ENCODE data around the gene FAM180B. TPM values are rescaled to one million over a fixed set of nuclear protein-coding genes. Genes with fewer than 3 reads are reported as not detected.

The FAM180B gene
- total and polyA plus RNA-seq, 8 donors = 0.13 to 0.35 (median 0.25) TPM; not detected in 2

DNA sequence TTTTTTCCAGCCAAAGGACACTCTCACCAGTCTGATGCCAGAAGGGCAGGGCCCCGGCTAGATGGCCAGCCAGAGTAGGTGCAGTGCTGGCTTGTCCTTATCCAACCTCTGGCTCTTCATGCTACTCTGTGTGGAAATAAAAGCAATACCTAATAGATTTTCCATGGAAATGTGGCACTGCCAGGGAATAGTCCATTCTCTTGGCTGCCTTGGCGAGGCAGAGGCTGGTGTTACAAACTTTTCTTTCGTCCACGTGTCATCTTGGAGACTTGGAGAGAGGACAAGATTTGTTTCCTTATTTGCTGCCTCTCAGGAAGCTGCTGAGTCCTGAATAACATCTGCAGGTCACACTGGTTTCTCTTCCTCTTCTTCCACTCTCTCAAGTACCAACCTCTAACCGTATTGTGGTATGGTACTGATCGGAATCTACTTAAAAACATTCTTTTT is 24.9 kb downstream of the FAM180B start:
- Histone ChIP-seq H3K9me3 (no peaks in the 10 kb centered on the region), H3K27ac (no peak overlapping the region), H3K27me3 (no peaks in the 10 kb centered on the region), H3K36me3 (peaks cover 0 to 5% of the 10 kb centered on the region in 2 donors), H3K4me3 (no peak overlapping the region), H3K4me1 (no peaks in the 10 kb centered on the region)
- ATAC-seq (peak; percentile 51), DNase-seq (no peak)
- TF ChIP-seq, protein P1, sequence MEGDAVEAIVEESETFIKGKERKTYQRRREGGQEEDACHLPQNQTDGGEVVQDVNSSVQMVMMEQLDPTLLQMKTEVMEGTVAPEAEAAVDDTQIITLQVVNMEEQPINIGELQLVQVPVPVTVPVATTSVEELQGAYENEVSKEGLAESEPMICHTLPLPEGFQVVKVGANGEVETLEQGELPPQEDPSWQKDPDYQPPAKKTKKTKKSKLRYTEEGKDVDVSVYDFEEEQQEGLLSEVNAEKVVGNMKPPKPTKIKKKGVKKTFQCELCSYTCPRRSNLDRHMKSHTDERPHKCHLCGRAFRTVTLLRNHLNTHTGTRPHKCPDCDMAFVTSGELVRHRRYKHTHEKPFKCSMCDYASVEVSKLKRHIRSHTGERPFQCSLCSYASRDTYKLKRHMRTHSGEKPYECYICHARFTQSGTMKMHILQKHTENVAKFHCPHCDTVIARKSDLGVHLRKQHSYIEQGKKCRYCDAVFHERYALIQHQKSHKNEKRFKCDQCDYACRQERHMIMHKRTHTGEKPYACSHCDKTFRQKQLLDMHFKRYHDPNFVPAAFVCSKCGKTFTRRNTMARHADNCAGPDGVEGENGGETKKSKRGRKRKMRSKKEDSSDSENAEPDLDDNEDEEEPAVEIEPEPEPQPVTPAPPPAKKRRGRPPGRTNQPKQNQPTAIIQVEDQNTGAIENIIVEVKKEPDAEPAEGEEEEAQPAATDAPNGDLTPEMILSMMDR (IDR thresholded peaks at IDR 0.05) = no peak
- intact Hi-C loops (cut with DNase I) = no loop called here

DNA sequence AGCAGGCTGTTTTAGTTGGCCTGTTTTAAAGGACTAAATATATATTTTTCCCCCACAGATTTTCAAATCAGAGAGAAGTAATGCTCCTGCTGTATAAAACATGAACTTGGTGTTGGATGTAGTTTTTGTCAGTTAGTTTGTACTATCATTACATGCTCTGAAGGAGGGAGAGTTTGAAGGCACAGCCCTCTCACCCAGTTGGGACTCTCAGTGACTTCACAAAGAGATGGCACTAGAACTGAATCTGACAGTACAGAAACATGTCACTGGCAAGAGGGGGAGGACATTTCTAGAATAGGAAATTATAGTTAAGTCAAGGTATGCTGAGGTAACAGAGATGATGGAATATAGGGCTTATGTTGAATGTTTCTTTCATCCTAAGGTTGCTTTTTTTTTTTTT is 28.8 kb downstream of the FAM180B start:
- intact Hi-C loops (cut with DNase I) = no loop called here
- Histone ChIP-seq H3K27me3 (no peaks in the 10 kb centered on the region), H3K27ac (no peak overlapping the region), H3K9me3 (no peaks in the 10 kb centered on the region), H3K36me3 (peaks cover 0 to 43% of the 10 kb centered on the region in 2 donors), H3K4me3 (no peak overlapping the region), H3K4me1 (peaks cover 0 to 6% of the 10 kb centered on the region in 2 donors)
- ATAC-seq (no peak), DNase-seq (no peak)
- TF ChIP-seq, protein P1 (IDR thresholded peaks at IDR 0.05) = no peak

DNA sequence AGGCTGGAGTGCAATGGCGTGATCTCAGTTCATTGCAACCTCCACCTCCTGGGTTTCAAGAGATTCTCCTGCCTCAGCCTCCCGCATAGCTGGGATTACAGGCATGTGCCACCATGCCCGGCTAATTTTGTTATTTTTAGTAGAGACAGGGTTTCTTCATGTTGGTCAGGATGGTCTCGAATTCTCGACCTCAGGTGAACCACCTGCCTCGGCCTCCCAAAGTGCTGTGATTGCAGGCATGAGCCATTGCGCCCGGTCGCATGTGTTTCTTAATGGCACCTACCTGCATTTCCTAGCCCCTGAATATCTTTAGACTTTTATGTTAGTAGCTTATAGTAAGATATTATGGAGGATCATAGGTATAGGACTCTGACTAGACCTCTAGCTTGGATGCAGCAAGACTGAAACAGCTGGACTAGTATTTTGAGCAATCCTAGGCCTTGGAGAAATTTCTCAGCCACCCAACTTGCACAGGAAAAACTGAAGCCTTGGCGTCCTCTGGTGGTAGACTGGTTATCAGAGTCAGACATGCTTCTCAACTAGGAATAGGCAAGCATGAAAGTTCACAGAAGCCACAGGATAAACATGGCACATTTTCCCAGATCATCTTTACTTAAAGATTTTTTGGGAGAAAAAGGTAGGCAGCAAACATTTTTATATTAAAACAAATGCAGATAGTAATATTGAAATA is 30.4 kb downstream of the FAM180B start:
- H3K4me3 ChIP-seq = no peak overlapping the region
- no peaks in the 10 kb centered on the region for H3K9me3 ChIP-seq
- H3K27me3 ChIP-seq = no peaks in the 10 kb centered on the region
- H3K36me3 ChIP-seq = peaks cover 0 to 59% of the 10 kb centered on the region in 2 donors
- TF ChIP-seq, protein P1 (IDR thresholded peaks at IDR 0.05) = peak; percentile 23 to 65
- no peak overlapping the region for H3K27ac ChIP-seq
- peak; percentile 85 for ATAC-seq
- H3K4me1 ChIP-seq = peaks cover 0 to 6% of the 10 kb centered on the region in 2 donors
- peak in 3 of 4 donors; percentile 32 to 67 (median 41) for DNase-seq
- intact Hi-C loops (cut with DNase I) = no loop called here

DNA sequence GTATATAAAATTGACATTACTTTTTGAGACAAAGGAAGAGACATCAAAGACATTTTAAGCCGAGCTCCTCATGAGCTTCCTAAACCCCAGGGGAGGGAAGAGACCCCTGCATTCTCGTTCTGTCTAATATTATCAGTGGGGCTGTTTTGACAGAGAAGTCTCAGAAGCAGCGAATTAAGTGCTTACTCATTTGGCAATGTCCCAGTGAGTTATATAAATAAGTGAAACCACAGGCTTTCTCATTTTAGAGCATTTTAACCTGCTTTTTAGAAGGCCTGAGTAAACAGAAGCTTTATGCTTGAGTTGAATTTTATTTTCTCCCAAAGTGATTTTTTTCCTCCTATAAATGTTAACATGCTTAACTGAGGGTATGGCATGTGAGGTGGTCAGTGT is 30.9 kb downstream of the FAM180B start:
- ATAC-seq (peak; percentile 21), DNase-seq (no peak)
- peaks cover 0 to 6% of the 10 kb centered on the region in 2 donors for H3K4me1 ChIP-seq
- TF ChIP-seq, protein P1 (IDR thresholded peaks at IDR 0.05) = no peak
- H3K9me3 ChIP-seq = no peaks in the 10 kb centered on the region
- peaks cover 0 to 64% of the 10 kb centered on the region in 2 donors for H3K36me3 ChIP-seq
- H3K4me3 ChIP-seq = no peak overlapping the region
- no peaks in the 10 kb centered on the region for H3K27me3 ChIP-seq
- intact Hi-C loops (cut with DNase I) = no loop called here
- H3K27ac ChIP-seq = no peak overlapping the region

DNA sequence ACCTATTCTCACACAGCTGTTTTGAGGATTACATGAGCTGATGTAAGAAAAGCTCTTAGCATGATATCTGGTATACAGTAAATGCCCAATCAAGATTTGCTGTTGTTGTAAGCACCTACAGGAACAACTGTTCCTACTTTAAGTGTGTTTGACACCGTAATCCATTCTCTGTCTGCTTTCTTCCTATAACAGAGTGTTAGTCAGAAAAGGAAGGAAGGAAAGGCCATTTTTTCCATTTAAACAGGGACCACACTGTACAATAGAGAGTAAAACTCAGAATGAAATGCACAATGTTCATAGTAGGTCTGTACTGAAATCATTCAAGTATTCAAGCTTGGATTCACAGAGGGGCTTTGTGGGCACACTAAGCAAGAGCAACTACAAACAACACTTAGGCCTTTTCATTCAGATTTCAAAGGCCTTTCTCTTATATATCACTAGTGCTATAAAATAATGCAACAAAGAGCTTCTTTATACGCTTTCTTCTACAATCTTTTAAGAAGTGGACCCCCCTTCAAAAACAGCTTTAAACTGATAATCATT is 34.4 kb downstream of the FAM180B start:
- TF ChIP-seq, protein P1 (IDR thresholded peaks at IDR 0.05) = no peak
- DNase-seq (no peak), ATAC-seq (no peak)
- Histone ChIP-seq H3K27ac (no peak overlapping the region), H3K9me3 (no peaks in the 10 kb centered on the region), H3K36me3 (peaks cover 0 to 99% of the 10 kb centered on the region in 2 donors), H3K4me3 (no peak overlapping the region), H3K4me1 (peaks cover 0 to 6% of the 10 kb centered on the region in 2 donors), H3K27me3 (no peaks in the 10 kb centered on the region)
- intact Hi-C loops (cut with DNase I) = no loop called here
